AG09309 (cell line): ENCODE data around the gene SH2B2.

ENCODE experiments used
- DNase-seq: peaks from one replicate; pipeline ENCODE4 v3.0.0-alpha.2; 2010; ENCODE audit warnings: low read depth
- H3K4me3 ChIP-seq: 2 replicates; pipeline ENCODE4 v1.5.1; 2011; ENCODE audit warnings: mild to moderate bottlenecking, low read depth, low read length, moderate library complexity; ENCODE audit not compliant: control insufficient read depth
- CTCF ChIP-seq: IDR thresholded peaks from 2 replicates; pipeline ENCODE4 v1.5.1; 2011; ENCODE audit warnings: mild to moderate bottlenecking, low read depth, low read length, inconsistent platforms; ENCODE audit not compliant: insufficient read depth, control insufficient read depth; ENCODE audit errors: missing control alignments

The SH2B2 gene

GRCh38 chr7:102251531-102252365, 34.9 kb upstream of the SH2B2 start:
- DNase-seq, result no peak
- no peak overlapping the region for H3K4me3 ChIP-seq
- TF ChIP-seq CTCF, result no peak

GRCh38 chr7:102252366-102252982, 34.2 kb upstream of the SH2B2 start:
- H3K4me3 ChIP-seq, result no peak overlapping the region
- DNase-seq, result no peak
- TF ChIP-seq CTCF, result no peak

GRCh38 chr7:102253066-102253972, 33.3 kb upstream of the SH2B2 start:
- no peak overlapping the region for H3K4me3 ChIP-seq
- no peak for DNase-seq
- TF ChIP-seq CTCF, result no peak

- TF ChIP-seq CTCF, result no peak
- DNase-seq, result no peak
- H3K4me3 ChIP-seq, result no peak overlapping the region
These were observed 32.7 kb upstream of the SH2B2 start for GRCh38 chr7:102253973-102254370.

GRCh38 chr7:102254521-102254920, 32.1 kb upstream of the SH2B2 start:
- H3K4me3 ChIP-seq, result no peak overlapping the region
- no peak for DNase-seq
- no peak for TF ChIP-seq CTCF

GRCh38 chr7:102255501-102255900, 31.2 kb upstream of the SH2B2 start:
- no peak for DNase-seq
- H3K4me3 ChIP-seq, result no peak overlapping the region
- TF ChIP-seq CTCF, result no peak
